ENCODE measurements around the gene STX16. TPM values are rescaled to one million over a fixed set of nuclear protein-coding genes. Genes with fewer than 3 reads are reported as not detected.

The STX16 gene
- polyA plus RNA-seq, 3 donors = 15.6 to 165 (median 27.4) TPM

DNA sequence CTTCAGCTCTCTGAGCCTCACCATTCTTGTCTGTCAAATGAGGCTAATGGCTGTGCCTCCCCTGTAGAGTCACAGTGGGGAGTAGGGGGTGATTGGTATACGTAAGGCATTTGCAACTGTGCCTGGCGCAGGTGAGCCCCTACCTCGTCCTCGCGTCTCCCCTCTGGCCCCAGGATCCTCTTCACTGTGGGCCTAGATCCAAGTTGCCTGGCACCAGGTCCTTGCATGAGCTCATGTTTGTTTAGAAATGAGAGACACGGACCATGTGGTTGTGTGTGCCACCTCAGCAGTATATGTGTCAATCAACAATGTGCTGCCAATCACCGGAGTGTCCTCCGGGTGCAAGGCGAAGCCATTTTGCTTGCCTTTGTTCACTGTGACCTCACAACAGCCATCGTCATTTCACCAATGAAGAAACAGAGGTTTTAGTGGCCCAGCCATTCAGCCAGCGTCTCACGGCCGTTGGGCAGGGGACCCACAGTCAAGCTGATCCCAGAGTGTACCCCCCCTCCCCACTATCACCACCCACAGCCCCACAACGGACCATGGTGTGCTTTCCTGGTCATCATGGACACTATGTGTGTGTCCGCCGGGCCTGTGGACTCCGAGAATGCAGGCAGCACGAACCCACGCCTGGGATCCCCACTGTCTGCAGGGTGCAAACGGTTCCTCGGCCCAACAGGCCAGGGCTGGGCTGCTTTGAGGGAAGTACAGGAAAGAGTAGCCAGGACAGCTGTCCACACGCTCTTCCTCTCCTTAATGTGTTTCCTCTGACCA is 35.9 kb upstream of the STX16 start:
- Mint-ChIP-seq H3K36me3 (no peaks in the 10 kb centered on the region), H3K4me1 (no peaks in the 10 kb centered on the region), H3K27me3 (ENCODE audit: low read depth in 3 of 3) (peaks cover 7 to 21% (median 13%) of the 10 kb centered on the region in 3 donors), H3K27ac (no peak overlapping the region), H3K9me3 (peaks cover 0 to 5% (median 0%) of the 10 kb centered on the region in 7 donors), H3K4me3 (no peak overlapping the region)
- no peak for TF ChIP-seq CTCF (IDR thresholded peaks at IDR 0.05)
- no peak overlapping the region for H3K27ac ChIP-seq (ENCODE audit: low read depth in 1 of 2, low read length in 2 of 2)
- intact Hi-C loops (cut with micrococcal nuclease) = no loop called here
- no peaks in the 10 kb centered on the region for H3K9me3 ChIP-seq (replicated peaks in 1 of 2; ENCODE audit: control insufficient read depth in 1 of 2, insufficient read depth in 1 of 2, low read length in 2 of 2)
- no peaks in the 10 kb centered on the region for H3K79me2 ChIP-seq (ENCODE audit: insufficient read depth, low read length)
- no peaks in the 10 kb centered on the region for H4K20me1 ChIP-seq (ENCODE audit: insufficient read depth, low read length)
- H2AFZ ChIP-seq (ENCODE audit: insufficient read depth, low read depth, low read length, poor library complexity, severe bottlenecking) = no peak overlapping the region
- WGBS (ENCODE audit: insufficient coverage) = 94% methylated on average over 14 of the region's 22 CpGs
- no peak overlapping the region for H3K4me2 ChIP-seq (replicated peaks; ENCODE audit: extremely low read depth, low read length, poor library complexity, severe bottlenecking)
- peaks cover 0 to 3% of the 10 kb centered on the region in 2 donors for H3K27me3 ChIP-seq (ENCODE audit: control insufficient read depth in 2 of 2, insufficient read depth in 2 of 2, low read length in 2 of 2)
- H3K9ac ChIP-seq (ENCODE audit: insufficient read depth, low read length, poor library complexity, severe bottlenecking) = no peak overlapping the region
- no peak overlapping the region for H3K4me3 ChIP-seq (replicated peaks in 1 of 3; ENCODE audit: low read depth in 2 of 3, low read length in 3 of 3)
- no peak for DNase-seq
- no peaks in the 10 kb centered on the region for H3K36me3 ChIP-seq (replicated peaks in 1 of 2; ENCODE audit: control insufficient read depth in 1 of 2, insufficient read depth in 2 of 2, low read length in 2 of 2)
- no peaks in the 10 kb centered on the region for H3K4me1 ChIP-seq (ENCODE audit: control insufficient read depth in 1 of 2, insufficient read depth in 2 of 2, low read length in 2 of 2)

GRCh38 chr20:58616411-58616810 is 34.7 kb upstream of the STX16 start:
- Histone ChIP-seq H2AFZ (ENCODE audit: insufficient read depth, low read depth, low read length, poor library complexity, severe bottlenecking) (no peak overlapping the region), H3K9ac (ENCODE audit: insufficient read depth, low read length, poor library complexity, severe bottlenecking) (no peak overlapping the region), H4K20me1 (ENCODE audit: insufficient read depth, low read length) (no peaks in the 10 kb centered on the region), H3K4me1 (ENCODE audit: control insufficient read depth in 1 of 2, insufficient read depth in 2 of 2, low read length in 2 of 2) (no peaks in the 10 kb centered on the region), H3K27ac (ENCODE audit: low read depth in 1 of 2, low read length in 2 of 2) (no peak overlapping the region), H3K9me3 (replicated peaks in 1 of 2; ENCODE audit: control insufficient read depth in 1 of 2, insufficient read depth in 1 of 2, low read length in 2 of 2) (no peaks in the 10 kb centered on the region), H3K4me3 (replicated peaks in 1 of 3; ENCODE audit: low read depth in 2 of 3, low read length in 3 of 3) (no peak overlapping the region), H3K79me2 (ENCODE audit: insufficient read depth, low read length) (no peaks in the 10 kb centered on the region), H3K4me2 (replicated peaks; ENCODE audit: extremely low read depth, low read length, poor library complexity, severe bottlenecking) (no peak overlapping the region), H3K36me3 (replicated peaks in 1 of 2; ENCODE audit: control insufficient read depth in 1 of 2, insufficient read depth in 2 of 2, low read length in 2 of 2) (no peaks in the 10 kb centered on the region), H3K27me3 (ENCODE audit: control insufficient read depth in 2 of 2, insufficient read depth in 2 of 2, low read length in 2 of 2) (peaks cover 0 to 3% of the 10 kb centered on the region in 2 donors)
- no peaks in the 10 kb centered on the region for H3K4me1 Mint-ChIP-seq
- intact Hi-C loops (cut with micrococcal nuclease) = no loop called here
- H3K27ac Mint-ChIP-seq = no peak overlapping the region
- peaks cover 10 to 20% (median 15%) of the 10 kb centered on the region in 3 donors for H3K27me3 Mint-ChIP-seq (ENCODE audit: low read depth in 3 of 3)
- no peaks in the 10 kb centered on the region for H3K36me3 Mint-ChIP-seq
- DNase-seq = no peak
- WGBS (ENCODE audit: insufficient coverage) = 97% methylated on average over 3 of the region's 7 CpGs
- H3K4me3 Mint-ChIP-seq = no peak overlapping the region
- H3K9me3 Mint-ChIP-seq = peaks cover 0 to 5% (median 0%) of the 10 kb centered on the region in 7 donors
- TF ChIP-seq CTCF (IDR thresholded peaks at IDR 0.05) = no peak

Measured in CD14-positive monocyte (primary cell).